Pulmonary artery endothelial cell (primary cell): ENCODE results near the gene ELAVL2. TPM values are rescaled to one million over a fixed set of nuclear protein-coding genes. Genes with fewer than 3 reads are reported as not detected.
"Not testable (repeated sequence)": the region's sequence is repeated elsewhere in the genome, so short reads cannot be mapped to it uniquely, and the experiment has no call there.

ENCODE experiments used
- DNase-seq: peaks from one replicate; pipeline ENCODE4 v3.0.0-alpha.2; 2011; ENCODE audit warnings: low read depth, low spot score
- total RNA-seq: library from RNA; depleted of rRNA; stranded (reverse); fragments of >200 nt; gene quantifications from 2 replicates; pipeline ENCODE4 v1.2.3, GENCODE V29; 2014

The ELAVL2 gene
- total RNA-seq, 1 donor from 2014 or later, result 0.07 TPM

DNA sequence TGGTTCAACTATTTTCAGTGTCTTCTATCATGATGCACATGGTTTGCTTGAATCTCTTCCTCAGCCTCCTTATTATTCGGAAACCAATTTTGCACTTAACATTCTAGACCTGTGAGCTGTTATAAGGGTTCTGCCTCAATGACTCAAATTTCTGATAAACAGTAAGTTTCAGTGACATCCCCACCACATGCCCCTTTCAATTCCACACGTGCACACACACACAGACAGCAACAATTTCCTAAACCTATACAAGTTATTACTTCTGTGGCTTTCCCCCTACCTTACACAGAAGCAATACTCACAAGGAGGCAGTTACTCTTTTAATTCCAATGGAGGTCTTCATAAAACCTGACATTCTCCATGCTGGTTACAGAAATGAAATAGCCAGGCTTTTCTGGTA lies 102.4 kb downstream of the ELAVL2 start:
- no peak for DNase-seq

DNA sequence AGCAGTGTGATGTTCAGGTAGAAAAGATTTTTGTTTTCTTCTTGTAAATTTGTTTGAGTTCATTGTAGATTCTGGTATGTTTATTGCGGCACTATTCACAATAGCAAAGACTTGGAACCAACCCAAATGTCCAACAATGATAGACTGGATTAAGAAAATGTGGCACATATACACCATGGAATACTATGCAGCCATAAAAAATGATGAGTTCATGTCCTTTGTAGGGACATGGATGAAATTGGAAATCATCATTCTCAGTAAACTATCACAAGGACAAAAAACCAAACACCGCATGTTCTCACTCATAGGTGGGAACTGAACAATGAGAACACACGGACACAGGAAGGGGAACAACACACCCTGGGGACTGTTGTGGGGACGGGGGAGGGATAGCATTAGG lies 103.0 kb downstream of the ELAVL2 start:
- not testable (repeated sequence) for DNase-seq

DNA sequence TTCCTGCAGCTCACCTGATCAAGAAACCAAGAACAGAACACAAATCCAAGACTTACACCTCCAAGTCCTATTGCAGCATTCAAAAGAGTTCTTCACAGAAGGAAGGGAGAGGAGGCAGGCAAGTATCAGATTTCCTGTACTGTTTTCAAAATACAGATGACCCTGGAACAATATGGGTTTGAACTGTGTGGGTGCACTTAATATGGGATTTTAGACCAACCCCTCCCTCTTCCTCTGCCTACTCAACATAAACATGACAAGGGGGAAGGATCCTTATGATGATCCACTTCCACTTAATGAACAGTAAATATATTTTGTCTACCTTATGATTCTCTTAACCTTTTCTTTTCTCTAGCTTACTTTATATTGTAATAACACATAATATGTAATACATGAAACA lies 104.6 kb downstream of the ELAVL2 start:
- no peak for DNase-seq

DNA sequence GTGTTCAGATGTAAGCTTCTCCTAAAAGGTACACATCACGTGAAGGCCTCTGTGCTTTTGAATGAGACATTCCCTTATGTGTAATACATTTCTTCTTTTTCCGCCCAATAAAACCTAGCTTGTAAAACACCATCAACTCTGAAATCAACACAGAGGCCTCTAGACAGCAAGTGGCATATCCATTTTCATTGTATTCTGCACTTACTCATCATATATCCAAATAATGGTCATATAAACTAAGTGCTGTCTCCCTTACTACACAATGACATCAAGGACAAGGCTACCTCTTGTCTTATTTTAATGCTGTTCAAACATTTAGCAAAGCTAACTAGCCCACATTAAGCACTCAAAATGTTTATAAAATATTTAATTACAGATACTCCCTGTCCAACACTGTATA lies 108.5 kb downstream of the ELAVL2 start:
- DNase-seq, result no peak

DNA sequence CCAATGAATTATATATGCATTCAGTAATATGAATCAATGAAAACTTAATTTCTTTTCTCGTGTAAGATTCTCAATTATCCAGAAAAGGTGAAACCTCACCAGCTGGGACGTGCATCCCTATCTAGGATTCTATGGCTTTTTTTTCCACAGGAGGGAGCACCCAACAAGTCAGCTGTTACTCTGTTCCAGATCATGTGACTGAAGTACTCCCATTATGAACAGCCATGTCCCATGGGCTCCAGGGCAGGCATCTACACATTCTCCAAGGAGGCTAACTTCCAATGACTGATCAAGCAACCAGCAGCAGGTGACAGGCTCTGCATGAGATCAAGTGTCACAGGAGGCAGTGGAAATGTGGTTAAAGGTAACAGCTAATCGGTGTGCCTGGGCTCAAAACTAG lies 118.8 kb downstream of the ELAVL2 start:
- DNase-seq, result no peak

DNA sequence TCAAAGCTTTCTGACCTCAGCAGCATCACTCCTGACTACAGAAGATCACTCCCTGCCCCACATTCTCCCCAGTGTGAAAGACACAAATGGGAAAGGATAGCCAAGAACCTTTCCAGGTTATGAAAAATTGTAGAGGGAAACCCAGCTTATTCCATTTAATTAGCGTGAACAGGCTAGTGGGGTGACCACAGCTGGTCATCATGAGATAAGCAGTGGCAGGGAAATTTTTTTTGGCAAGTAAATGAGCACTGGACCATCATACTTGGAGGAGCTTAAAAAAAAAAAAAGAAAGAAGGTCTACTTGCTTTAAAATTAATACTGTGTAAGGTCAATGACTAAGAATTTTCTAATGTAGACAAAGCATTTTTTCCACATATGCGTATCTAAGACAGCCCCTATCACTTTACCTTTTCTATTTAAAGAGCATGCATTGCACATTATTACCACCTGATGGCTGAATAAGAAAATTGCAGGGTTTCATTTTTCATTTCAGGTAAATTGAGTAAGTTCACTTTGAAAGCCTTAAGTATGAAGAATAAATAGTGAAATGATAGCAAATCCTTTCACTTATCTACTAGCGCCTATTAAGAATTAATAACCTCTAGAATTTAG lies 123.6 kb downstream of the ELAVL2 start:
- DNase-seq, result no peak

DNA sequence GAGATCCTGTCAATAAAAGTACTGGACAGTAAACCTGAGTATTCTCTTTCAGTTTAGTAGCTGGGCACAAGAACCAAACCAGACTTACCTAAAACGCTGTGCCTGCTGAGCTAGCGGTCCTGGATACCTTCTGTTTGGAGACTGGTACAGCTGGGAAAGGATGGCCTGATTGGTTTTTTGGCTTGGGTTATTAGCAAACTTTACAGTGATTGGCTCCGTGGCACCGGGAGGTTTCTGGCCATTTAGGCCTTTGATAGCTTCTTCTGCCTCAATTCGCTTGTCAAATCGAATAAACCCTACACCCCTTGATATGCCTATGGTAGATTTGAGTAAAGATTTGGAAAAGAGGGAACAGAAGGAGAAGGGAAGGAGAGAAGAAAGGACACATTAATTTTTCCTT lies 124.7 kb downstream of the ELAVL2 start:
- no peak for DNase-seq

DNA sequence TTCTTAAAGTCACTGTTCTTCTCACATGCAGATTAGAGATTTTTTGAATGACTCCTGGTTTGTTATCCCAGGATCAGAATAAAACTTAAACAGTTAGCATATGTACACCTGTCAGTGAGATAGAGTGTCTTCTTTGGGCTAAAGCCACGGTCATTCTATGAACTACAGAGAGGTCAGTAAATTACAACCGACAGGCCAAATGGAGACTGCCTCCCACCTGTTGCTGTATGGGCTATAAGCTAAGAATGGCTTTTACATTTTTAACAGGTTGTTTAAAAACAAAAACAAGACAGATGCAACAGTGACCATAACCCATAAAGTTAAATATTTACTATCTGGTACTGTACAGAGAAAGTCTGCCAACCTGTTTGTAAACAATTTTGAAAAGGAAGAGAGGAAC lies 125.7 kb downstream of the ELAVL2 start:
- DNase-seq, result no peak

DNA sequence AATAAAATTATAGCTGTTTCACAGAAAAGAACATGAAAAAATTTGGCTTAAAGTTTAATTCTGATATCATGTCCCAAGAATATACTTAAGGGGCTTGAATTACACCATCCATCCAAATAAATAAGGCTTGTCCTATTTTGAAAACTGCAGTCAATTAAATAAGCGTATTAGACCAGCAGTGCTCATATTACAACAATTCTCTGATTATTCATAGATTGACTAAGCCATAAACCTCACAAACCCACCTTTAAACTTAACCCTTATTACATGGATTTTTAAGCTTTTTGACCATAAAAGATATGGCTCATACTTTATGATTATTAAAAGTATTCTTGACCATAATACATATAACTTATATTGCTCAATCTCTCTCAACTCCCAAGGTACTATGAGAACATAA lies 127.9 kb downstream of the ELAVL2 start:
- DNase-seq, result no peak

DNA sequence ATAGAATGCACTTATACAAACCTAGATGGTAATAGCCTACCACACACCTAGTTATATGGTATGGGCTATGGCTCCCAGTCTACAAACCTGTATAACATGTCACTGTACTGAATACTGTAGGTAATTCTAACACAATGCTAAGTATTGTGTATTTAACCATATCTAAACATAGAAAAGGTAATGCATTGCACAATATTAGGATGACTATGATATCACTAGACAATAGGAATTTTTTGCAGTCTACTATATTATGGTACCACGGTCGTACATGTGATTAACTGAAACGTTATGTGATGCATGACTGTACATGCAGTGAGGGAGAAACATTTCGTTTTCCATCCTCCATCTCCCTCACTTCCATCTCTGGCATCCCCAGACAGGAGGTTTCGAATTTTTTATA lies 130.5 kb downstream of the ELAVL2 start:
- no peak for DNase-seq

DNA sequence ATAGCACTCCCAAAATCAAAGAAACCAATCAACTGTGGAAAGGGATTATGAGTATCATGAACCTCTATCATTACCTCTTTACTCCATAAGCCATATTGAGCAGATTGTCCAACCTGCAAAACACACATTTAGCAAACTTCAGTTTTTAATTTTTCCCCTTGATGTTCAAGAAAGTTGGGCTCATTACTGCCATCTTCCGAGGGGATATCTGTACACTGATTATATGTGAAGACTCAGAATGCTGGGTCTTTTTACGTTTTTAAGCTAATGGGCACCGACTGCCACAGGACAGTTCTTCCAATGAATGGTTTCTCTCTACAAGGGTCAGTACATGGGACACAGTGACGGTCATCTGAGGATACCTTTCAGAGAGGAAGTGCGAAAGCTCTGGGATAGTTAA lies 132.7 kb downstream of the ELAVL2 start:
- no peak for DNase-seq

DNA sequence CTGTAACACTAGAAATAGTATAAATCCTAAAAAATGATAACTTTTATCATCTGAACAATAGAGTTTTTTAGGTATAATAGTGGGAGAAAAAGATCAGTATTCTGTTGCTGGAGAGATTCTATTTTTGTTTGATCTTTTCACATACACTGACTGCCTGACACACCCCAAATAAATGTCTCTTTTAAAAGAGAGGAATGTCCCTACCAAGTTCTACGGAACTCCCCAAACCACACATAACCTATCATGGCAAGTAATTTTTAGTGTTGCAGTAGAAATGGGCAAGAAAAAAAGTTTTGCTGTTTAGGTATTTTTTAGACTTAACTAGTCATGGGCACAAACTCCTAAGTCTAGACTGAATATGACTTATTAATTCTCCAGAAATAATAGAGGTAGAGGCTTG lies 139.1 kb downstream of the ELAVL2 start:
- no peak for DNase-seq

DNA sequence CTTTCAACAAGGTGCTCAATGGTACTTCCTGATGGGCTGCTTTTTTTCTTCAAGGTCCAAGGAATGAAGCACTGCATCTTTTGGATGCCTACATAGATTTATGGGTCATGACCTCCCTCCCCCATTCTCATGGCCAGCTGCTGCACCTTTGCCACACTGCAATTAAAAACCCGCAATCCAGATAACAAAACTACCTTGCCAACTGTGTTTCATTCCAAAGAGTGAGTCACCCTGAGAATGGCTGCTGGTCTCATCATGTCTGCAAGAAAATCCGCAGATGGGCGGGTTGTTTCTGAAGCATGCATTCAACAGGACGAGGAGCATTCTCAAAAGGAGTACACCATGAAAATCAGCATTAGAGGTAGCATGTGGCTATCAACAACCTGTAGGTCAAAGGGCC lies 139.8 kb downstream of the ELAVL2 start:
- DNase-seq, result no peak

DNA sequence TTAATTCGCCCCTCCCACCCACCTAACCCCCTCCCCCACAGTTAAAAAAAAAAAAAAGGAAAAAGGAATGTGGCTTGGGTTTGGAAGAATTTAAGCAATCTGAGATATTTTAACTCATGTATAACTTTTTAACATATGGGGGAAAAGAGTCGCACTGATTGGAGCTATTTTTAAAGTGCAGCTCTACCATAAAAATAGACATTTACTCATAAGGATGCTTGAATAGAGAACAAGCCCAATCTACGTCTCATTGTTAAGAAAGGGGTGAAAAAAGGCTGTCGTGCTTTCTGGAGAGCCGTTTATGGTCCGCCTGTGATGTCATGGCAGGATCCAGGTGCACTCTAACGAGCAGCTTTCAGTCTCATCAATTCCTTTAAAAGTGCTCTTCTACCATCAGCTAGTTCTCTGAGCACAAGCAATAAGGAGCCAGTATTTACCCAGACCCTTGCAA lies 142.4 kb downstream of the ELAVL2 start:
- no peak for DNase-seq

DNA sequence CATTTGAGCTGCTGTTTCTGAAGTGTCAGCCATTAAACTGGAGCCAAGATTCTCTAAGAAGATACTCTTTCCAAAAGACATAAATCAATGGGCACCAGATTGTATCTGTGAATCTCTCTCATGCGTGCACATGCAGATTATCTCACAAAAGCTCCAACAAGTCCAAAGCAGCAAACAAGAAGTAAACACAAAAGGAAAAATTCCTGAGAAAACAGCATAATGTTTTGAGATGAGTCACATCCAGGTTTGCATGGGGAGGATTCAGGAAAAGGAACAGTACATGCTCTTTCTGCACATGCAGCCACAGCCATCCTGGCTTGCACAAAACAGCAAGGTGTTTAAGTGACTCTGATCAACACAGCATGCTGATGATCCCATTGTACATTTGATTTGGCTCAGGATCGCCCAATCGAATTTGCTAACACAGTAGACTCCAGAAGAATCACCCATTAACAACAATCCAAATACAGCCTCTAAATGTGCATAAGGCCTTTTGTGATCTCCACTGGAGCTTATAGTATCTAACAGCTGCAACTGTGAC lies 143.1 kb downstream of the ELAVL2 start:
- no peak for DNase-seq

DNA sequence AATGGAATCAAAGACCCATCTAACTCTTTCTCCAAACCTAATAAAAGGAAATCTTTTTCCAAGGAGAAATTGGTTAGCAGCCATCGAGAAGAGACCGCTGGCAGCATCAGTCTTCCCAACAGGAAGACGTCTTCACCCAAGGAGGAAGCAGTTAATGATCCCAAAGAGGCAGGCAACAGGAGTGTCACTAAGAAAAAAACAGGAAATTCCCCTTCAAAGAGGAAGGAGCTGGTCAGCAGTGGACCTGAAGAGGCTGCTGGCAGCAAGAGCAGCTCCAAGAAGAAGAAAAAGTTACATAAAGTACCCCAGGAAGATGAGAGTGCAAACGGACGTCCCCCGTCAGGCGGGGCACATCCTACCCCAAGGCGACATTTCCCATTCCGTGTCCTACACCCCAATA lies 143.7 kb downstream of the ELAVL2 start:
- no peak for DNase-seq

DNA sequence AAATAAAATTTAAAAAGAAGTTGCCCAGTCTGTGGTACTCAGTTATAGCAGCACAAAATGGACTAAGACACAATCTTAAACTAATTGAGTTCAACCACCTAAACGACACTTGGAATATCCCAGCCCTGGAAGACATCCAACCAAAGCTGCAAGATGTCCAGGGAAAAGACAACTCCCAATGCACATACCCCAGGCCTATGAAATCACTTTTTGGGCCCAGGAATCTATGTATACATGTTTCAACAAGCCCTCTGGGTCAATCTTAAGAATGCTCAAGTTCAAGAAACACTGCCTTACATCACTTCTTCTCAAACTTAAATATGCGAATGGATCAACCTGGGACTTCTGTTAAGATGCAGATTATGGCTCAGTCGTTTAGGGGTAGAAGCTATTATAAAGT lies 148.6 kb downstream of the ELAVL2 start:
- no peak for DNase-seq

DNA sequence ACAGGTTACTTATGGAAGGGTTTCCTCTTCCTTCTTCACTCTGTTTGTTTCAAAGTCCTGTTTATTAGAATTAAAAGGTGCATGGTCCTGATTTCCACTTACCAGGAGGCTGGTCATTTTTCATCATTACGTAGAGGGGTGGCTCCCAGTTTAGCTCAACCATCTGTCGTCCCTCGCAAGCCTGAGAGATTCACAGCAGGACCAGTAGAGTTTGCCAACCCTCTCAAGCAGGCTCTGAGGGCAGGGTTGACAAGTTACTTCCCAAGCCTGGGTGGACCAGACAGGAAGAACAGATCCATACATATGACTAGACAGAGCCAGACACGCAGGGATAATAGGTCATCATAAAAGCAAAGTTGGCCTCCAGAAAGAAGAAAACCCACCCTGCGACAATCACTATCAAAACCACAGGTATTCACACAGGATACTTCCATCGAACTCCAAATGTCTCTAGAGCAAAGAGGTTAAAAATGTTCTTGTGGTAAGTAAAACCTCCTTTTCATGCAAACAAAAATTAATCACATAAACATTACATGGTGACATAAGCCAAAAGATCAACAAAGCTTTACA lies 151.9 kb downstream of the ELAVL2 start:
- DNase-seq, result no peak

DNA sequence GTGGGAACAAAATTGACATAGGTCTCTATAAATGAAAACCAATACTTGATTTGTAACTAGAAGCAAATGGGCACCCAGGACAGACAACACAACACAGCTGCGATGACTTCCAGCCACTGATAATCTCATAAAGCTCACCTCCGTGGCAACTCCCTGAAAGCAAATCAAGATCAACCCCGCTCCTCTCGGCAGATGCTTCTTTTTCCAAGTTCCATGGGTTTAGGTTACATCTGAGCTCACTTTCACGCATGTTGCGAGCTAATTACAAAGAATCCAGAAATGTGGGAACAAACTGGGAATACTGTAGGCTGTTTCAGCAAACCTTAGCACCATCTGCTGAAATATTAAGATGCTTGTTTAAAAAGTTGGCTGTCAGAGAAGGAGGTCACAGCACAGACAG lies 153.9 kb downstream of the ELAVL2 start:
- no peak for DNase-seq

DNA sequence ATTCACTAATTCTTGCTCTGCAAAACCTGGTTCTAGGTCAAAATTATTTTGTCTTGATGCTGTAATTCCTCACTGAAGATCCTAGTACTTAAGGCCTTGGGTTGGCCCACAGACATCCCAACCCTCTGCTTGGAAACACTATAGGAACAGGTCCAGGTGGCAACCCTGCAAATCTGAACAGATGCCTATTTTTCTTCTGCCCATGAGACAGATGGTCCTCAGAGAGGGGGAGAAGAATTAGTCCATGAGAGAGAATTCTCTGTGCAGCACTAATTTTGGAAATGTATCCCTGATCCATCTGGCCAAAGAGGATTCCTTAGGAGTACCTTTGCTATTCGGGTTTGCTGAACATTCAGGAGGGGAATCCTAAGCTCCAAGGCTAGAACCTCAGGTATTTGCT lies 156.3 kb downstream of the ELAVL2 start:
- DNase-seq, result no peak

DNA sequence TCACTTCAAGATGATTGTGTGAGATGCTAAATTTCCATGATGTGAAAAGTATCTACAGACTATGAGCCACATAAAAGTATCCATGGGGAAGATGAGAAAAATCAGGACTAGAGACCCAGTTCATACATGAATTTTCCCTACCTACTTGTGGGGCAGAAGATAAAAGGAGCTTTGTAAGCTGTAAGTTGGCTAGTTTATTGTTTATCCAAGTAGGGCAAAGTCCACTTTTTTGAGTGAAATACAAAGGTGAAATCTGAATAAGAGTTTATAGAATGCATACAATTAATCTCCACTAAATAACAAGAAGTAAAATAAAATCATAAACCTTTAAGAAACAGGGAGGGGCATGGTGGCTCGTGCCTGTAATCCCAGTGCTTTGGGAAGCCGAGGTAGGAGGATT lies 160.4 kb downstream of the ELAVL2 start:
- no peak for DNase-seq

DNA sequence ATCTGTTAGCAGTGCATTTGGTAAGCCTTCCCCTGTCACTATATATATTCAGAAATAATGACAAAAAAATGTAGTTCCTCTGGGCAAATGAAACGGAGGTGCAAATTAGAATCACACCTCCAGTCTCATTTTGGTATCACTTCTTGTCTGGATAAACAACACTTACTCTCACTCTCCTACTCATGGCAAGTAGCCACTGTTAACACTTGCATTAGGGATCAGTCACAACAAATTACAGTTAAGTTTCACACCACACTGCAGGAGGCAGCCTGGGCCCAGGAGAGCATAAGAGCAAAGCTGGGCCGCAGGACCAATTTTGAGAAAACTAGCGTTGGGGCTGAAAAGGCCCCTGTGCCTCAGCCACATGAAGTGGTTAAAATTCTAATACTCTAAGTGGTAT lies 161.0 kb downstream of the ELAVL2 start:
- DNase-seq, result no peak

DNA sequence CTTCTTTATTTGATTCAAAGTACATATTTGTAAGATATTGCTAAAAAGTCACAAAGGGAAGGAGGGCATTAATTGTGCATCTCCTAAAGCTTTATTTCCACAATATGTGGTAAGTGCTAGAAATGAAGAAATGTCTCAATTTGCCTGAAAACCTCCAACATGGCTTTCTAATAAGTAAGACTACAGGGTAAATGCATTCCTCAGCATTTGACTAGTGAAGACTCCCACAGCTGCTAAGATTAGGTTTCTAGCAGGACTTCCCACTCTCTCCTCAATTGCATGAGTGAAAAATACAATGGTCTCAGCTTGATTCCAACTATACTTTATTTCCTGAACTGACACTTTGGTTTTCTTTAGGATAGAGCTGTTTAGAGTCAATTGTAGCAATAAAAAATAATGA lies 162.1 kb downstream of the ELAVL2 start:
- DNase-seq, result no peak

DNA sequence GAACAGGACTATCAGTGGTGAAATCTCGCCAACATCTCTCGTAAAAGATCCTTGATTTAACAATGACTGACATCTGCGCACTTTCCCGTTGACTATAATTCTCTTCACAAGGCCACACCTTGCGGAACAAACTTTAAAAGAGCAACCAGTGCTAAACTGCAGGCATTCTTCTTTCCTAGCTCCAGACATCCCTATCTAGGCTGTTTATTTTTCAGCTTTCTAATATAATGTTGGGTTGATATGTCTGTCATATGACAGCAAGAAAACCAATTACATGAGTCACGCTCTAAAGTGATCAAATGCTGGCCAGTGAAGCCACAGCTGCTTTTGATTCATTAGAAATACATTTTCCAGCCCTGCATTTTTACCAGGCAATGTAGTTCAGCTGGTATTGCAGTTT lies 162.5 kb downstream of the ELAVL2 start:
- DNase-seq, result no peak
